ENCODE results near the gene PTBP1.
A peak's percentile ranks its signal among the peaks of the same experiment; 100 is the strongest.

DNA sequence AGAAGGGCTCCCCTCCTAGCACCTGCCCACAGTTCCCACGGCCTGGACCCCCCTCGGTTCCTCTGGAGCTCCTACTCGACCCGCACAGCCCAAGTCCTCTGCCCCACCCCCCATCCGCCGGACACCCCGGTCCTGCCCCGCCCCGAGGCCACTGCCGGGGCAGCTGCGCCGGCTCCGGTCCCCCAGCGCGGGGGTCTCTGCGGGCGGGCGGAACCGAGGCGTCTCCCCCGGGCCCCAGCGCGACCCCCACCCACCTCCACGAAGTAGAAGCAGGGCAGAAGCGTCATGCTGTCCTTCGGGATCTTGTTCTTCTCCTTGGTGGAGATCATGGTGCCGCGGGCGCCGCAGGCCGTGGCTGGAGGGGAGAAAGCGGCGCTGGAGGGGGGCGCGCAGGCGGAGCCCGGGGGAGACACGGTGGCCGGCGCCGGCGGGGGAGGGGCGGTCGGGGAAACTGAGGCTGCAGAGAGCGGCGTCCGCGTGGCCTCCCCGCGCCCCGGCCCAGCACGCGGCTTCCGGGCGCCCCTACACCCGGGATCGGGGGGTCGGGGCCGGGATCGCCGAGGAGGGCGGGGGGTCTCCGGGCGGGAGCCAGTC lies 24.1 kb downstream of the PTBP1 start:
- TF ChIP-seq, protein P1, sequence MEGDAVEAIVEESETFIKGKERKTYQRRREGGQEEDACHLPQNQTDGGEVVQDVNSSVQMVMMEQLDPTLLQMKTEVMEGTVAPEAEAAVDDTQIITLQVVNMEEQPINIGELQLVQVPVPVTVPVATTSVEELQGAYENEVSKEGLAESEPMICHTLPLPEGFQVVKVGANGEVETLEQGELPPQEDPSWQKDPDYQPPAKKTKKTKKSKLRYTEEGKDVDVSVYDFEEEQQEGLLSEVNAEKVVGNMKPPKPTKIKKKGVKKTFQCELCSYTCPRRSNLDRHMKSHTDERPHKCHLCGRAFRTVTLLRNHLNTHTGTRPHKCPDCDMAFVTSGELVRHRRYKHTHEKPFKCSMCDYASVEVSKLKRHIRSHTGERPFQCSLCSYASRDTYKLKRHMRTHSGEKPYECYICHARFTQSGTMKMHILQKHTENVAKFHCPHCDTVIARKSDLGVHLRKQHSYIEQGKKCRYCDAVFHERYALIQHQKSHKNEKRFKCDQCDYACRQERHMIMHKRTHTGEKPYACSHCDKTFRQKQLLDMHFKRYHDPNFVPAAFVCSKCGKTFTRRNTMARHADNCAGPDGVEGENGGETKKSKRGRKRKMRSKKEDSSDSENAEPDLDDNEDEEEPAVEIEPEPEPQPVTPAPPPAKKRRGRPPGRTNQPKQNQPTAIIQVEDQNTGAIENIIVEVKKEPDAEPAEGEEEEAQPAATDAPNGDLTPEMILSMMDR (IDR thresholded peaks at IDR 0.05; ENCODE audit: poor library complexity, severe bottlenecking), result no peak
- TF ChIP-seq RAD21 (conservative IDR thresholded peaks at IDR 0.05) (no peak), EZH2 (IDR thresholded peaks at IDR 0.05; ENCODE audit: borderline replicate concordance, insufficient read depth, low read length, poor library complexity, severe bottlenecking) (no peak), EP300 (conservative IDR thresholded peaks at IDR 0.05; ENCODE audit: poor library complexity, severe bottlenecking) (no peak), POLR2AphosphoS5 (IDR thresholded peaks at IDR 0.05) (no peak)
- TF ChIP-seq, protein P2, sequence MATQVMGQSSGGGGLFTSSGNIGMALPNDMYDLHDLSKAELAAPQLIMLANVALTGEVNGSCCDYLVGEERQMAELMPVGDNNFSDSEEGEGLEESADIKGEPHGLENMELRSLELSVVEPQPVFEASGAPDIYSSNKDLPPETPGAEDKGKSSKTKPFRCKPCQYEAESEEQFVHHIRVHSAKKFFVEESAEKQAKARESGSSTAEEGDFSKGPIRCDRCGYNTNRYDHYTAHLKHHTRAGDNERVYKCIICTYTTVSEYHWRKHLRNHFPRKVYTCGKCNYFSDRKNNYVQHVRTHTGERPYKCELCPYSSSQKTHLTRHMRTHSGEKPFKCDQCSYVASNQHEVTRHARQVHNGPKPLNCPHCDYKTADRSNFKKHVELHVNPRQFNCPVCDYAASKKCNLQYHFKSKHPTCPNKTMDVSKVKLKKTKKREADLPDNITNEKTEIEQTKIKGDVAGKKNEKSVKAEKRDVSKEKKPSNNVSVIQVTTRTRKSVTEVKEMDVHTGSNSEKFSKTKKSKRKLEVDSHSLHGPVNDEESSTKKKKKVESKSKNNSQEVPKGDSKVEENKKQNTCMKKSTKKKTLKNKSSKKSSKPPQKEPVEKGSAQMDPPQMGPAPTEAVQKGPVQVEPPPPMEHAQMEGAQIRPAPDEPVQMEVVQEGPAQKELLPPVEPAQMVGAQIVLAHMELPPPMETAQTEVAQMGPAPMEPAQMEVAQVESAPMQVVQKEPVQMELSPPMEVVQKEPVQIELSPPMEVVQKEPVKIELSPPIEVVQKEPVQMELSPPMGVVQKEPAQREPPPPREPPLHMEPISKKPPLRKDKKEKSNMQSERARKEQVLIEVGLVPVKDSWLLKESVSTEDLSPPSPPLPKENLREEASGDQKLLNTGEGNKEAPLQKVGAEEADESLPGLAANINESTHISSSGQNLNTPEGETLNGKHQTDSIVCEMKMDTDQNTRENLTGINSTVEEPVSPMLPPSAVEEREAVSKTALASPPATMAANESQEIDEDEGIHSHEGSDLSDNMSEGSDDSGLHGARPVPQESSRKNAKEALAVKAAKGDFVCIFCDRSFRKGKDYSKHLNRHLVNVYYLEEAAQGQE (IDR thresholded peaks at IDR 0.05; ENCODE audit: borderline replicate concordance), result peak; percentile 13
